ENCODE data around the gene CASZ1. TPM values are rescaled to one million over a fixed set of nuclear protein-coding genes. Genes with fewer than 3 reads are reported as not detected.

CASZ1 gene
- total and polyA plus RNA-seq, 10 of the 15 experiments (the other 5 are each of a cell fraction or from before 2014, with no cell fraction given): 0.52 to 9.8 (median 3.7) TPM

- no peak for FAIRE-seq
- POLR2A ChIA-PET: no interaction called here
- SMC1A ChIA-PET (ENCODE audit: uncharacterized antibody, unreplicated experiment): no interaction called here
- WGBS (ENCODE audit: insufficient coverage, insufficient replicate concordance, low lambda C conversion rate, missing lambda C conversion rate): 59% methylated on average over 14 of the region's 16 CpGs
- H3K4me1 ChIP-seq (ENCODE audit: control insufficient read depth, insufficient read depth, low read length): no peaks in the 10 kb centered on the region
- no peaks in the 10 kb centered on the region for H4K20me1 ChIP-seq (ENCODE audit: control insufficient read depth, insufficient read depth)
- H3K27ac ChIP-seq (ENCODE audit: control insufficient read depth, insufficient read depth): no peak overlapping the region
- DNase-seq (ENCODE audit: low read depth, low spot score): no peak
- no peaks in the 10 kb centered on the region for H3K79me2 ChIP-seq (ENCODE audit: control insufficient read depth, insufficient read depth, low read length)
- no peak overlapping the region for H3K4me3 ChIP-seq
- no peak overlapping the region for H3K4me2 ChIP-seq (ENCODE audit: control insufficient read depth, insufficient read depth)
- no peaks in the 10 kb centered on the region for H3K9me3 ChIP-seq (replicated peaks; ENCODE audit: control insufficient read depth, insufficient read depth, low read length)
- ATAC-seq: no peak
- RAD21 ChIA-PET (ENCODE audit: unreplicated experiment): no interaction called here
- intact Hi-C loops (cut with micrococcal nuclease; ENCODE audit: unreplicated experiment) (no loop called here), in situ Hi-C loops (cut with MboI) (no loop called here)
- H3K9ac ChIP-seq (ENCODE audit: control insufficient read depth, insufficient read depth, low read length): no peak overlapping the region
- H3K36me3 ChIP-seq (ENCODE audit: control insufficient read depth in 2 of 2, insufficient read depth in 2 of 2, low read length in 1 of 2): no peaks in the 10 kb centered on the region
- H3K27me3 ChIP-seq (replicated peaks in 1 of 2; ENCODE audit: control insufficient read depth in 2 of 2, insufficient read depth in 2 of 2, low read length in 1 of 2): peaks cover 4 to 11% of the 10 kb centered on the region in 2 experiments; a peak in 3 of 4 replicates
- no peak overlapping the region for H2AFZ ChIP-seq (ENCODE audit: control insufficient read depth, low read depth, low read length)
- CTCF ChIA-PET: no interaction called here
- BruUV-seq (replicated peaks): no TSS peak
- TF ChIP-seq TCF12 (IDR thresholded peaks at IDR 0.05; ENCODE audit: low read depth, low read length): no peak
- TF ChIP-seq, protein P1, sequence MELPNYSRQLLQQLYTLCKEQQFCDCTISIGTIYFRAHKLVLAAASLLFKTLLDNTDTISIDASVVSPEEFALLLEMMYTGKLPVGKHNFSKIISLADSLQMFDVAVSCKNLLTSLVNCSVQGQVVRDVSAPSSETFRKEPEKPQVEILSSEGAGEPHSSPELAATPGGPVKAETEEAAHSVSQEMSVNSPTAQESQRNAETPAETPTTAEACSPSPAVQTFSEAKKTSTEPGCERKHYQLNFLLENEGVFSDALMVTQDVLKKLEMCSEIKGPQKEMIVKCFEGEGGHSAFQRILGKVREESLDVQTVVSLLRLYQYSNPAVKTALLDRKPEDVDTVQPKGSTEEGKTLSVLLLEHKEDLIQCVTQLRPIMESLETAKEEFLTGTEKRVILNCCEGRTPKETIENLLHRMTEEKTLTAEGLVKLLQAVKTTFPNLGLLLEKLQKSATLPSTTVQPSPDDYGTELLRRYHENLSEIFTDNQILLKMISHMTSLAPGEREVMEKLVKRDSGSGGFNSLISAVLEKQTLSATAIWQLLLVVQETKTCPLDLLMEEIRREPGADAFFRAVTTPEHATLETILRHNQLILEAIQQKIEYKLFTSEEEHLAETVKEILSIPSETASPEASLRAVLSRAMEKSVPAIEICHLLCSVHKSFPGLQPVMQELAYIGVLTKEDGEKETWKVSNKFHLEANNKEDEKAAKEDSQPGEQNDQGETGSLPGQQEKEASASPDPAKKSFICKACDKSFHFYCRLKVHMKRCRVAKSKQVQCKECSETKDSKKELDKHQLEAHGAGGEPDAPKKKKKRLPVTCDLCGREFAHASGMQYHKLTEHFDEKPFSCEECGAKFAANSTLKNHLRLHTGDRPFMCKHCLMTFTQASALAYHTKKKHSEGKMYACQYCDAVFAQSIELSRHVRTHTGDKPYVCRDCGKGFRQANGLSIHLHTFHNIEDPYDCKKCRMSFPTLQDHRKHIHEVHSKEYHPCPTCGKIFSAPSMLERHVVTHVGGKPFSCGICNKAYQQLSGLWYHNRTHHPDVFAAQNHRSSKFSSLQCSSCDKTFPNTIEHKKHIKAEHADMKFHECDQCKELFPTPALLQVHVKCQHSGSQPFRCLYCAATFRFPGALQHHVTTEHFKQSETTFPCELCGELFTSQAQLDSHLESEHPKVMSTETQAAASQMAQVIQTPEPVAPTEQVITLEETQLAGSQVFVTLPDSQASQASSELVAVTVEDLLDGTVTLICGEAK (IDR thresholded peaks at IDR 0.05; ENCODE audit: borderline replicate concordance): no peak
- no peak for TF ChIP-seq NR2C1 (IDR thresholded peaks at IDR 0.05)
- no peak for TF ChIP-seq ZBTB4 (CRISPR knock-in tag; IDR thresholded peaks at IDR 0.05)
- no peak for TF ChIP-seq RELA (IDR thresholded peaks at IDR 0.05; ENCODE audit: borderline replicate concordance, partially characterized antibody)
- no peak for TF ChIP-seq SMC3 (IDR thresholded peaks at IDR 0.05; ENCODE audit: borderline replicate concordance, low read length)
- no peak for TF ChIP-seq HCFC1 (IDR thresholded peaks at IDR 0.05; ENCODE audit: low read length)
- TF ChIP-seq ZNF217 (IDR thresholded peaks at IDR 0.05): no peak
- TF ChIP-seq ETV6 (conservative IDR thresholded peaks at IDR 0.05 in 1 of 2, IDR thresholded peaks at IDR 0.05 in 1 of 2; ENCODE audit: borderline replicate concordance in 1 of 2, low read depth in 1 of 2): no peak
- TF ChIP-seq MXI1 (IDR thresholded peaks at IDR 0.05; ENCODE audit: low read depth, low read length): no peak
- no peak for TF ChIP-seq IRF4 (IDR thresholded peaks at IDR 0.05; ENCODE audit: low read depth, low read length)
- no peak for TF ChIP-seq NFYB (IDR thresholded peaks at IDR 0.05; ENCODE audit: insufficient read depth, low read depth, low read length)
- TF ChIP-seq KAT2A (conservative IDR thresholded peaks at IDR 0.05; ENCODE audit: control insufficient read depth, low read depth, low read length): no peak
- no peak for TF ChIP-seq RAD51 (IDR thresholded peaks at IDR 0.05)
- TF ChIP-seq PAX5 (IDR thresholded peaks at IDR 0.05; ENCODE audit: borderline replicate concordance, low read depth, low read length): no peak
Measured at GRCh38 chr1:10834770-10835412, 38.4 kb upstream of the CASZ1 start.
